K562 (cell line): ENCODE results near the gene SGPP2. TPM values are rescaled to one million over a fixed set of nuclear protein-coding genes. Genes with fewer than 3 reads are reported as not detected.

ENCODE experiments used
- ATAC-seq: fragments of 200-7000 bp; cut with Tn5 transposase; 3 replicates; pipeline ENCODE4 v1.9.1; 2020; ENCODE audit warnings: moderate library complexity
- BruUV-seq: library from RNA; stranded (reverse); fragments of 400-500 nt; replicated peaks from 2 replicates; lab custom pipeline; 2021; lab: Mats Ljungman, UMichigan
- CTCF ChIA-PET: fragments of 300-600 bp; formaldehyde crosslinking; extraction: SDS; loops from one replicate; lab custom pipeline; 2021; ENCODE audit warnings: low intra/inter-chr PET ratio; lab: Yijun Ruan, JAX
- POLR2A ChIA-PET: fragments of 300-600, 350-650 bp; sonication (Branson Sonifier 250); formaldehyde crosslinking; extraction: SDS; loops from one replicate; lab custom pipeline; 2021; ENCODE audit warnings: antibody characterized with exemption, inconsistent platforms; lab: Yijun Ruan, JAX
- DNase-seq, 4 experiments: peaks; one replicate each; pipeline versions ENCODE4 v3.0.0 to v3.0.0-alpha.2; 2011 to 2018; ENCODE audit warnings: low spot score in 3 of 4, mixed read lengths in 3 of 4; ENCODE audit errors: extremely low read depth in 1 of 4
- FAIRE-seq: peaks from 2 replicates; lab custom pipeline; 2011; peaks lifted over from hg19 to GRCh38; lab: Jason Lieb, UNC
- H2AFZ ChIP-seq: 2 replicates; pipeline ENCODE4 v1.6.0; 2011; ENCODE audit warnings: low read depth, low read length, control low read depth, inconsistent platforms
- H3K27ac ChIP-seq: fragments of 200-600 bp; 3 replicates; pipeline ENCODE4 v1.8.0; 2011; ENCODE audit warnings: low read depth, mild to moderate bottlenecking, control low read depth, inconsistent platforms, low read length, moderate library complexity, mixed read lengths; ENCODE audit errors: extremely low read depth
- H3K27me3 ChIP-seq, 2 experiments: fragments of 300-600 bp in 1 of 2; 2 replicates in 1 of 2; 3 replicates in 1 of 2; pipeline versions ENCODE4 v1.6.0 to v1.8.0; 2011; ENCODE audit warnings: inconsistent platforms in 2 of 2, low read length in 2 of 2, mild to moderate bottlenecking in 1 of 2, mixed read lengths in 1 of 2, moderate library complexity in 1 of 2; ENCODE audit not compliant: control insufficient read depth in 2 of 2, insufficient read depth in 2 of 2
- H3K36me3 ChIP-seq: fragments of 300-600 bp; 3 replicates; pipeline ENCODE4 v1.8.0; 2011; ENCODE audit warnings: mild to moderate bottlenecking, low read length, inconsistent platforms; ENCODE audit not compliant: control insufficient read depth, insufficient read depth
- H3K4me1 ChIP-seq, 2 experiments: fragments of 200-600 bp in 1 of 2; replicated peaks in 1 of 2; 2 replicates in 1 of 2; 3 replicates in 1 of 2; pipeline versions ENCODE4 v1.5.1 to v1.8.0; 2011; ENCODE audit warnings: inconsistent platforms in 2 of 2, low read length in 2 of 2, mild to moderate bottlenecking in 1 of 2, mixed read lengths in 1 of 2, moderate library complexity in 1 of 2; ENCODE audit not compliant: control insufficient read depth in 2 of 2, insufficient read depth in 2 of 2
- H3K4me2 ChIP-seq: 2 replicates; pipeline ENCODE4 v1.6.1; 2011; ENCODE audit warnings: low read length, control low read depth, inconsistent platforms, mixed read lengths; ENCODE audit not compliant: insufficient read depth
- H3K4me3 ChIP-seq: fragments of 200-600 bp; sonication (generic), shearing (Covaris generic); 2 replicates; pipeline ENCODE4 v1.5.1; 2016; ENCODE audit warnings: control low read depth, inconsistent platforms
- H3K79me2 ChIP-seq: fragments of 200-600 bp; 3 replicates; pipeline ENCODE4 v1.8.0; 2011; ENCODE audit warnings: low read length, inconsistent platforms; ENCODE audit not compliant: control insufficient read depth, insufficient read depth
- H3K9ac ChIP-seq, 2 experiments: 2 replicates each; pipeline versions ENCODE4 v1.6.0 to v1.6.1; 2011; ENCODE audit warnings: low read depth in 2 of 2, low read length in 2 of 2, control low read depth in 1 of 2, inconsistent platforms in 1 of 2, mild to moderate bottlenecking in 1 of 2, mixed read lengths in 1 of 2; ENCODE audit not compliant: insufficient read depth in 1 of 2
- H3K9me1 ChIP-seq: one replicate; pipeline ENCODE4 v1.6.0; 2011; ENCODE audit warnings: inconsistent platforms, mild to moderate bottlenecking, low read length, moderate library complexity; ENCODE audit not compliant: control insufficient read depth, insufficient read depth
- H3K9me3 ChIP-seq: replicated peaks from 2 replicates; pipeline ENCODE4 v1.5.1; 2011; ENCODE audit warnings: low read depth, low read length, inconsistent platforms; ENCODE audit not compliant: control insufficient read depth, insufficient read depth
- H4K20me1 ChIP-seq: replicated peaks from 2 replicates; pipeline ENCODE4 v1.6.1; 2011; ENCODE audit warnings: low read length, inconsistent platforms, mixed read lengths; ENCODE audit not compliant: control insufficient read depth, insufficient read depth
- E2F5 ChIP-seq: sonication (generic); formaldehyde crosslinking; IDR thresholded peaks from 2 replicates; pipeline ENCODE4 v1.8.0; 2022; ENCODE audit warnings: mild to moderate bottlenecking, missing genetic modification reagents
- FOSL1 ChIP-seq: fragments of 200-800 bp; sonication (Bioruptor generic); conservative IDR thresholded peaks from 2 replicates; pipeline ENCODE4 v1.6.1; 2016; ENCODE audit warnings: missing genetic modification characterization, missing compliant biosample characterization
- NR2C2 ChIP-seq, 2 experiments: fragments of 200-800 bp in 1 of 2; sonication (Bioruptor generic) in 1 of 2; sonication (generic) in 1 of 2; formaldehyde crosslinking in 1 of 2; IDR thresholded peaks; 2 replicates each; pipeline versions ENCODE4 v1.6.1 to v1.8.0; 2016 to 2022; ENCODE audit warnings: mild to moderate bottlenecking in 1 of 2, missing compliant biosample characterization in 1 of 2, missing genetic modification characterization in 1 of 2, missing genetic modification reagents in 1 of 2
- PKNOX1 ChIP-seq: fragments of 450-650 bp; IDR thresholded peaks from 2 replicates; pipeline ENCODE4 v1.6.1; 2016
- PPARD ChIP-seq: fragments of 250-450 bp; sonication (Bioruptor Pico); IDR thresholded peaks from 2 replicates; pipeline ENCODE4 v1.8.0; 2022; ENCODE audit warnings: inconsistent platforms, mild to moderate bottlenecking, moderate library complexity
- RNF2 ChIP-seq: sonication (generic); IDR thresholded peaks from 2 replicates; pipeline ENCODE4 v1.6.1; 2016
- TCF7 ChIP-seq: sonication (generic); IDR thresholded peaks from 2 replicates; pipeline ENCODE4 v1.6.1; 2016; ENCODE audit warnings: antibody characterized with exemption, borderline replicate concordance
- YY1 ChIP-seq, 3 experiments: IDR thresholded peaks; 2 replicates each; pipeline ENCODE4 v1.6.1; 2011; ENCODE audit warnings: low read length in 2 of 3, mild to moderate bottlenecking in 2 of 3, moderate library complexity in 2 of 3, borderline replicate concordance in 1 of 3, control low read depth in 1 of 3, low read depth in 1 of 3; ENCODE audit not compliant: insufficient read depth in 3 of 3, insufficient replicate concordance in 2 of 3, control insufficient read depth in 1 of 3, insufficient read length in 1 of 3; ENCODE audit errors: extremely low read depth in 1 of 3
- ZBED1 ChIP-seq: IDR thresholded peaks from 2 replicates; pipeline ENCODE4 v1.6.1; 2014
- ZFP30 ChIP-seq: fragments of 250-450 bp; sonication (Bioruptor Pico); IDR thresholded peaks from 2 replicates; pipeline ENCODE4 v1.8.0; 2022; ENCODE audit warnings: moderate library complexity, mild to moderate bottlenecking, inconsistent platforms, borderline replicate concordance
- ZFX ChIP-seq: sonication (generic); formaldehyde crosslinking; IDR thresholded peaks from 2 replicates; pipeline ENCODE4 v1.8.0; 2022; ENCODE audit warnings: mild to moderate bottlenecking, missing genetic modification reagents, moderate library complexity
- ZNF589 ChIP-seq: fragments of 200-800 bp; sonication (Bioruptor generic); IDR thresholded peaks from 2 replicates; pipeline ENCODE4 v1.6.1; 2016; ENCODE audit warnings: low read depth, missing genetic modification characterization, missing compliant biosample characterization
- ZNF830 ChIP-seq: fragments of 250-450 bp; sonication (Bioruptor Pico); IDR thresholded peaks from 2 replicates; pipeline ENCODE4 v1.5.0; 2021; ENCODE audit warnings: mild to moderate bottlenecking
- WGBS: fragments of 100-300 bp; shearing (Covaris generic); methylation state at CpG from one replicate; pipeline ENCODE4 v1.1.6; 2016; ENCODE audit warnings: low coverage, mixed read lengths; ENCODE audit not compliant: insufficient coverage; ENCODE audit errors: missing lambda C conversion rate; 5-methylcytosine and 5-hydroxymethylcytosine counted together
- in situ Hi-C: fragments of 300-500 bp; cut with MboI; formaldehyde crosslinking; loops from 4 replicates; pipeline ENCODE4 v1.15.0; 2018; ENCODE audit warnings: inconsistent platforms, mixed read lengths
- intact Hi-C: fragments of 100-400 bp; cut with micrococcal nuclease; formaldehyde crosslinking; loops from 2 replicates; pipeline ENCODE4 v1.14.2; 2022
- polyA plus RNA-seq, 8 experiments: library from polyadenylated mRNA; depleted of rRNA in 4 of 8; stranded (reverse) in 5 of 8; unstranded in 3 of 8; fragments of >200 nt; fragmentation: Nextera tagmentation in 2 of 8; fragmentation: Illumina TruSeq in 1 of 8; extraction: Ambion mirVana in 2 of 8; extraction: Trizol in 1 of 8; gene quantifications; 2 replicates each; pipeline versions ENCODE4 v1.2.1 to v1.2.3, GENCODE V29; 2011 to 2014; ENCODE audit warnings: inconsistent platforms in 1 of 8, missing spikeins in 1 of 8
- total RNA-seq, 7 experiments: library from RNA; depleted of rRNA in 6 of 7; stranded (reverse); fragments of >200 nt in 6 of 7; fragmentation: Illumina TruSeq in 2 of 7; extraction: Trizol in 2 of 7; gene quantifications; 2 replicates each; pipeline versions ENCODE4 v1.2.1 to v1.2.3, GENCODE V29; 2011 to 2021; ENCODE audit warnings: low replicate concordance in 1 of 7

SGPP2 gene
- total and polyA plus RNA-seq, 9 of the 15 experiments (the other 6 are each of a cell fraction or from before 2014, with no cell fraction given): 0.01 to 0.04 TPM; not detected in 7

GRCh38 chr2:222391743-222392285 is 32.5 kb upstream of the SGPP2 start:
- no peak overlapping the region for H3K27ac ChIP-seq
- FAIRE-seq: no peak
- no TSS peak for BruUV-seq
- H3K9me3 ChIP-seq: no peaks in the 10 kb centered on the region
- WGBS: 0% methylated on average over 6 of the region's 6 CpGs
- no peak overlapping the region for H2AFZ ChIP-seq
- DNase-seq: no peak
- H3K4me1 ChIP-seq: no peaks in the 10 kb centered on the region
- no peaks in the 10 kb centered on the region for H3K27me3 ChIP-seq
- H3K4me2 ChIP-seq: no peak overlapping the region
- H3K36me3 ChIP-seq: no peaks in the 10 kb centered on the region
- no peaks in the 10 kb centered on the region for H4K20me1 ChIP-seq
- no peaks in the 10 kb centered on the region for H3K79me2 ChIP-seq
- ChIA-PET CTCF (no interaction called here), POLR2A (no interaction called here)
- H3K4me3 ChIP-seq: no peak overlapping the region
- ATAC-seq: no peak
- intact Hi-C loops: no loop called here
- in situ Hi-C loops: no loop called here
- H3K9ac ChIP-seq: no peak overlapping the region
- TF ChIP-seq E2F5 (CRISPR knock-in tag) (no peak), TCF7 (no peak), NR2C2 (CRISPR knock-in tag; IDR thresholded peaks at IDR 0.05) (no peak), NR2C2 (tag; IDR thresholded peaks at IDR 0.05) (no peak), PKNOX1 (no peak), RNF2 (no peak), ZFP30 (CRISPR knock-in tag) (no peak), PPARD (CRISPR knock-in tag) (no peak), YY1 (IDR thresholded peaks at IDR 0.05; ENCODE audit: borderline replicate concordance in 1 of 3, control insufficient read depth in 1 of 3, extremely low read depth in 1 of 3, insufficient read depth in 3 of 3, insufficient read length in 1 of 3, insufficient replicate concordance in 2 of 3, low read depth in 1 of 3, low read length in 2 of 3) (no peak), ZNF589 (CRISPR knock-in tag) (no peak), FOSL1 (tag) (no peak), ZBED1 (no peak), ZNF830 (CRISPR knock-in tag) (no peak), ZFX (CRISPR knock-in tag) (no peak)
- H3K9me1 ChIP-seq: no peaks in the 10 kb centered on the region
